GM19023 (cell line): ENCODE results near the gene AK1.

ENCODE experiments used
- ATAC-seq: cut with Tn5 transposase; IDR thresholded peaks from one replicate; pipeline ENCODE4 v1.9.1; 2021; ENCODE audit warnings: mild to moderate bottlenecking, moderate library complexity; ENCODE audit not compliant: unreplicated experiment

Gene AK1

GRCh38 chr9:127869310-127870152, 7.9 kb downstream of the AK1 start:
- ATAC-seq, result no peak

GRCh38 chr9:127868278-127868902, 9.1 kb downstream of the AK1 start:
- ATAC-seq, result no peak

- no peak for ATAC-seq
Observed at GRCh38 chr9:127867356-127868277, 9.9 kb downstream of the AK1 start.

- no peak for ATAC-seq
Observed at GRCh38 chr9:127866535-127866934, 10.9 kb downstream of the AK1 start.

GRCh38 chr9:127865645-127866464, 11.6 kb downstream of the AK1 start:
- ATAC-seq, result no peak

- ATAC-seq, result no peak
Observed at GRCh38 chr9:127863191-127863621, 14.3 kb downstream of the AK1 start.

GRCh38 chr9:127862075-127863011, 15.1 kb downstream of the AK1 start:
- no peak for ATAC-seq

- ATAC-seq, result no peak
Observed at GRCh38 chr9:127860779-127861178, 16.7 kb downstream of the AK1 start.

- ATAC-seq, result no peak
Observed at GRCh38 chr9:127860260-127860659, 17.2 kb downstream of the AK1 start.

GRCh38 chr9:127858041-127858512, 19.4 kb downstream of the AK1 start:
- ATAC-seq, result no peak

- no peak for ATAC-seq
Observed at GRCh38 chr9:127857278-127857677, 20.2 kb downstream of the AK1 start.

GRCh38 chr9:127856729-127857116, 20.8 kb downstream of the AK1 start:
- no peak for ATAC-seq

- ATAC-seq, result no peak
Observed at GRCh38 chr9:127856094-127856728, 21.3 kb downstream of the AK1 start.

- no peak for ATAC-seq
Observed at GRCh38 chr9:127855522-127855921, 22.0 kb downstream of the AK1 start.

GRCh38 chr9:127854960-127855359, 22.5 kb downstream of the AK1 start:
- no peak for ATAC-seq

GRCh38 chr9:127854184-127854806, 23.2 kb downstream of the AK1 start, which contains the start of gene ENG:
Gene ENG (minus strand): TSS chr9:127854658. CDS start chr9:127854355, 303 bp downstream.
- no peak for ATAC-seq

GRCh38 chr9:127853312-127854183, 23.9 kb downstream of the AK1 start:
- no peak for ATAC-seq
